ENCODE results near the gene PRSS36. TPM values are rescaled to one million over a fixed set of nuclear protein-coding genes. Genes with fewer than 3 reads are reported as not detected.
"Not testable (repeated sequence)": the region's sequence is repeated elsewhere in the genome, so short reads cannot be mapped to it uniquely, and the experiment has no call there.

PRSS36 gene
- total RNA-seq, result 0.33 and 0.59 TPM in 2 replicates

DNA sequence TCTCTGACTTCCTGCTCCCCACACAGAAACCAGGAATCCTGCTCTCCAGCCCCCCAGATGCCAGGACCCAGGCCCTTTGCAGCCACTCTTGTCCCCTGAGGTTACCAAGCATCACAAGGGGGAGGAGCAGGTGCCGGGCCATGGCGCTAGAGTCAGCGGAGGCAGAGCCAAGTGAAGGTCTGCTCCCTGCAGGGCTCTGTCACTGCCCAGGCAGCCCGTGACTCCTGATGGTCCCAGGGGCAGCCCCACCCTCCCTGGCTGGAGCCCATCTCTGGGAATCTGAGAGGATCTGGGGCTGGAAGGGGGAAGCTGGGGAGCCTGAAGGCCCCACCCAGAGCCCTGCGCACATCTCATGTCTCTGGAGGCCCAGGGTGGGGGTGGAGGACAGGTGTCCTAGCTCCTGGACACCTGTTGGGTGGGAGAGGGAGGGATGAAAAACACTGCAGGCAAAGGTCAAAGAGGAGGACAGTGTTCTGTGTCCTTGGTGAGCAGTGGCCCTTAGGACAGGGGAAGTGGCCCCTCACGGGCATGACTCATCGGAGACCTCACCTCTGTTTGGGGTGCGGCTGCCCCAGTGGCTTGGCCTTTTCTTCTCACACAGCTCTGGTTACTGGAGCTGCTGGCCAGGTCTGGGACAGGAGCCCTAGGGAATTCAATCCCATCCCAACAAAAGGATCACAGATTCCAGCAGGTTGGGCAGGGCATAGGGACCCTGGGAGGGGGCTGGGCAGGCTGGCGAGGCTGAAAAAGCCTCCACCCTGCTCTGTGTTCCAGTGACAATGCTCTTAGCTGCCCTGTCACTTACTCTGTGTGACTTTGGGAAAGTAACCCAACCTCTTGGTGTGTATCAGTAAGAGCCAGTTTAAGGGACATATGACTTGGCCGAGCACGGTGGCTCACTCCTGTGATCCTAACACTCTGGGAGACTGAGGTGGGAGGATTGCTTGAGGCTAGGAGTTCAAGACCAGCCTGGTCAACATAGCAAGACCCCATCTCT lies at the start of gene PRSS36:
Gene PRSS36, minus strand, starts transcription at position 173 of the 997 bp plus-strand sequence. Its CDS starts 31 bp downstream, at position 142.
- Mint-ChIP-seq H3K27me3 (peaks cover 7% of the 10 kb centered on the region), H3K9me3 (no peaks in the 10 kb centered on the region), H3K27ac (no peak within 1 kb of the TSS), H3K36me3 (ENCODE audit: low read depth) (no peaks in the 10 kb centered on the region), H3K4me1 (peaks cover 3% of the 10 kb centered on the region), H3K4me3 (no peak within 1 kb of the TSS)
- DNase-seq, result no peak
- intact Hi-C loops (cut with micrococcal nuclease), result no loop called here

DNA sequence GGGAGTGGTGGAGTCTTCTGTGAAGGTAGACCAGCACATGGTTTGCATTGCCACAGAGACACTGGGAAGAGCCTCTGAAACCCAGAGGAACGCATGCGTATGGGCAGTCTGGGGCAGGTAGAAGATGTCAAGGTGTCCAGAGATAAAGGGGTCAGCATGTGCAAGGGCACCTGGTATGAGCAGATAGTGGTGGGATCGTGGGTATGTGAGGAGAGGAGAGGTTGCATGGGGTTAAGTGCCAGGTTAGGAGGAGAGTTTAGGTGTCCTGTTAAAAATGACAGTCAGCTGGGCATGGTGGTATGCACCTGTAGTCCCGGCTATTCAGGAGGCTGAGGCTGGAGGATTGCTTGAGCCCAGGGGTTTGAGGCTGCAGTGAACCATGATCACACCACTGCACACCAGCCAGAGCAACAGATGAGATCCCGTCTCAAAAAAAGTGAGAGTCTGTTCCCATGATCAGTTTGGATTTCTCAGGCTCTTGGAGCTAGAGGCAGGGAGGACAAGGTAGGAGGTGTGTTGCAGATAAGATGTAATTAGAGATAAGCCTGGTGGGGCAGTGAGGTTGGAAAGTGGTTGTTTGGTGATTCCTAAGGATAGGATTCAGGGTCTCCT lies 49.7 kb upstream of the PRSS36 start:
- no peaks in the 10 kb centered on the region for H3K27me3 Mint-ChIP-seq
- intact Hi-C loops (cut with micrococcal nuclease), result loop anchor here (2.0 to 5.0 kb wide), 2 partner anchors 68 to 187 kb away; no protein-coding TSS in a partner anchor
- H3K4me1 Mint-ChIP-seq, result peaks cover 56% of the 10 kb centered on the region
- no peaks in the 10 kb centered on the region for H3K9me3 Mint-ChIP-seq
- peak overlapping the region; percentile 35 for H3K27ac Mint-ChIP-seq
- peaks cover 32% of the 10 kb centered on the region for H3K36me3 Mint-ChIP-seq (ENCODE audit: low read depth)
- DNase-seq, result no peak
- H3K4me3 Mint-ChIP-seq, result peak overlapping the region; percentile 4

DNA sequence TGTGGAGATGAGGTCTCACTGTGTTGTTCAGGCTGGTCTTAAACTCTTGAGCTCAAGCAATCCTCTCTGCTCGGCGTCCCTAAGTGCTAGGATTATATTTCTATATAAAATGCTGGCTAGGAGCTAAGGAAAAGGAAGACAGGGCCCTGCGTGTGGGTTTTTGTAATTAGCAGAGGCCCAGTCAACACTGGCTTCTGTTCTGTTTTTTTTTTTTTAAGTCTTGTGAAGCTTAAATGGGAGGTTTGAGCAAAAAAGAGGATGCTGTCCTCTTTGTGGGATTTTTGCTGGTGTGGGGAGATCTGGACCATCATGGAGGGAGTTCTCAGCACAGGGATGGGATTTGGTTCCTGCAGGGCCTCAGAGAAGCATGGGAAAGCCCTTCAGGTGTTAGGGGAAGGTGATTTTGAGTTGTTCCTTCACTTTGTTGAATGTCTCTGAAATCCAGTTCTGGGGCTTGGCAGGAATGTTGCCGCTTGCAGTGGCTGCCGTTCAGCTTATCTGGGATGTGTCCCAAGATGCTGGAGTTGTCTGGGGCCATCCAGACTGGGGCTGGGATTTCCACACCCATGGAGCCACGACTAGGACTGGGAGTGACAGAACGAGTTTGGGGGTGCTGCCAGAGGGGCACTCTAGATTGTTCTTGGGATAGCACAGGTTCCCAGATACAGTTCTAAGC lies 48.5 kb upstream of the PRSS36 start:
- peaks cover 40% of the 10 kb centered on the region for H3K36me3 Mint-ChIP-seq (ENCODE audit: low read depth)
- H3K27ac Mint-ChIP-seq, result peak overlapping the region; percentile 10
- intact Hi-C loops (cut with micrococcal nuclease), result no loop called here
- no peaks in the 10 kb centered on the region for H3K27me3 Mint-ChIP-seq
- H3K4me3 Mint-ChIP-seq, result no peak overlapping the region
- DNase-seq, result no peak
- peaks cover 56% of the 10 kb centered on the region for H3K4me1 Mint-ChIP-seq
- H3K9me3 Mint-ChIP-seq, result no peaks in the 10 kb centered on the region

DNA sequence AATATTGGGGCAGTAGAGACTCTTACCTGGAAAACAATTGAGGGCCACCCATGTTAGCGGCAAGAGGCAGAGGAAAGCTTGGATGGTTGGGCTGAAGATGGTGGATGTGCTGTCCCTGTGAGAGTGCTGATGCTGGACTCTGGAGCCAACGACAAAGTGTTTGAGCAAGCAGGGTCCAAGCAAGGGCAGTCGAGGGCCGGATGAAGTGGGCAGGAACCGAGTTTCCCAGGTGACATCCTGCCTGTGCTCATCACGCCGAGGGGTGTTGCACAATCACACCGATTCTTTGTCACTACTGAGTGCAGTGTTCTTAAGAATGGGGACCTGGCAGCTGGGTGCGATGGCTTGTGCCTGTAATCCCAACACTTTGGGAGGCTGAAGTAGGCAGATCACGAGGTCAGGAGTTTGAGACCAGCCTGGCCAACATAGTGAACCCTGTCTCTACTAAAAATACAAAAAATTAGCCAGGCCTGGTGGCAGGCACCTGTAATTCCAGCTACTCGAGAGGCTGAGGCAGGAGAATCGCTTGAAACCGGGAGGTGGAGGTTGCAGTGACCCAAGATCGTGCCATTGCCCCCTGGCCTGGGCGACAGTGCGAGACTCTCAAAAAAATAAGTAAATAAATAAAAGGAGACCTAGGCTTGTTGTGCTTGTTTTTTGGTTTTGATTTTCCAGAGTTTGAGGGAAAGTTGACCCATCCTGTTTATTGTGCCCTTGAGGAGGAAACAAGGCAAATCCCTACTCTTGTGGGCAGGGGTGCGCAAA lies 46.6 kb upstream of the PRSS36 start:
- Mint-ChIP-seq H3K4me1 (peaks cover 57% of the 10 kb centered on the region), H3K4me3 (no peak overlapping the region), H3K9me3 (no peaks in the 10 kb centered on the region), H3K27ac (no peak overlapping the region), H3K36me3 (ENCODE audit: low read depth) (peaks cover 58% of the 10 kb centered on the region), H3K27me3 (no peaks in the 10 kb centered on the region)
- intact Hi-C loops (cut with micrococcal nuclease), result no loop called here
- DNase-seq, result no peak

DNA sequence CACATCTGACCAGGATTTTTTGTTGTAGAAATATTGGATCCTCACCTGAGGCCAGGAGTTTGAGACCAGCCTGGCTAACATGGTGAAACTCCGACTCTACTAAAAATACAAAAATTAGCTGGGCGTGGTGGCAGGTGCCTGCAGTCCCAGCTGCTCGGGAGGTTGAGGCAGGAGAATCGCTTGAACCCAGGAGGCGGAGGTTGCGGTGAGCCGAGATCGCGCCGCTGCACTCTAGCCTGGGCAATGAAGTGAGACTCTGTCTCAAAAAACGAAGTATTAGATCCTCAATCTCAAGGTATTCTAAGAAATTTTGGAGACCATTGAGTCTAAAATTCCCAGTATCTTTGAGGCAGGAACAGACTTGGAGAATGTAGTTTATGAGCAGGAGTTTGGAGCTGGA lies 46.0 kb upstream of the PRSS36 start:
- H3K27me3 Mint-ChIP-seq; intact Hi-C loops (cut with micrococcal nuclease); DNase-seq; H3K9me3 Mint-ChIP-seq; H3K4me3 Mint-ChIP-seq; H3K27ac Mint-ChIP-seq: not testable (repeated sequence)
- H3K4me1 Mint-ChIP-seq, result peaks cover 55% of the 10 kb centered on the region
- peaks cover 61% of the 10 kb centered on the region for H3K36me3 Mint-ChIP-seq (ENCODE audit: low read depth)

DNA sequence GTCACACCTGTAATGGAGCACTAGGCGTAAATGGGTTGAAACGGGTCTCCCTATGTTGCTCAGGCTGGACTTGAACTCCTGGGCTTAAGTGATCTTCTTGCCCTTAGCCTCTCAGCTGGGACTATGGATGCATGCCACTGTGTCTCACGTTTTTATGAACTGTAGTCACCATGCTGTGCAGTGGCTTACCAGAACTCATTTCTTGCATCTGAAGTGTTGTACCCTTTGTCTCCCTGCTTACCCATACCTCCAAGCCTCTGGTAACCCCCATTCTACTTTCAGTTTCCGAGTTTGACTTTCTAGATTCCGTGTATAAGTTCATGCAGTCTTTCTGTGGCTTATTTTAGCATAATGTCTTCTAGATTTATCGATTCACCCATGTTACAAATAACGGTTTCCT lies 45.0 kb upstream of the PRSS36 start:
- Mint-ChIP-seq H3K36me3 (ENCODE audit: low read depth) (peaks cover 69% of the 10 kb centered on the region), H3K27ac (no peak overlapping the region), H3K4me1 (peaks cover 56% of the 10 kb centered on the region), H3K9me3 (no peaks in the 10 kb centered on the region), H3K27me3 (no peaks in the 10 kb centered on the region), H3K4me3 (no peak overlapping the region)
- no peak for DNase-seq
- intact Hi-C loops (cut with micrococcal nuclease), result no loop called here

DNA sequence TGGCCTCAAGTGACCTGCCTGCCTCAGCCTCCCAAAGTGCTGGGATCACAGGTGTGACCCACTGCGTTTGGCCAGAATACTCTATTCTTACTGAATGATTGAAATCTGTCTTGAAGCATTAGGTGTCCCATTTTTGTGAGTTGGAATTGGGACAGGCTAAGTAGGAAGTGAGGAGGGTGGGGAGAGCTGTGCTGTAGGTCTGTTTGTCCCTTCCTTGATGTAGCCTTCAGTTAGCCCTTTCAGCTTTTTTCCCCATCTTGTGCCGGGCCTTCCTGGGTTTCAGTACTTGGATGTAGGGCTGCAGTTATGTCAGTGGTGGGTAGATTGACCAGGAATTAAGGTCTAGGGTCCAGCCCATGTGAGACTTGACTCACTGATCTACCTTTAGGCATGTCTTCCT lies 44.0 kb upstream of the PRSS36 start:
- Mint-ChIP-seq H3K4me3 (no peak overlapping the region), H3K27me3 (no peaks in the 10 kb centered on the region), H3K4me1 (peaks cover 54% of the 10 kb centered on the region), H3K27ac (no peak overlapping the region), H3K36me3 (ENCODE audit: low read depth) (peaks cover 71% of the 10 kb centered on the region), H3K9me3 (no peaks in the 10 kb centered on the region)
- intact Hi-C loops (cut with micrococcal nuclease), result no loop called here
- no peak for DNase-seq

DNA sequence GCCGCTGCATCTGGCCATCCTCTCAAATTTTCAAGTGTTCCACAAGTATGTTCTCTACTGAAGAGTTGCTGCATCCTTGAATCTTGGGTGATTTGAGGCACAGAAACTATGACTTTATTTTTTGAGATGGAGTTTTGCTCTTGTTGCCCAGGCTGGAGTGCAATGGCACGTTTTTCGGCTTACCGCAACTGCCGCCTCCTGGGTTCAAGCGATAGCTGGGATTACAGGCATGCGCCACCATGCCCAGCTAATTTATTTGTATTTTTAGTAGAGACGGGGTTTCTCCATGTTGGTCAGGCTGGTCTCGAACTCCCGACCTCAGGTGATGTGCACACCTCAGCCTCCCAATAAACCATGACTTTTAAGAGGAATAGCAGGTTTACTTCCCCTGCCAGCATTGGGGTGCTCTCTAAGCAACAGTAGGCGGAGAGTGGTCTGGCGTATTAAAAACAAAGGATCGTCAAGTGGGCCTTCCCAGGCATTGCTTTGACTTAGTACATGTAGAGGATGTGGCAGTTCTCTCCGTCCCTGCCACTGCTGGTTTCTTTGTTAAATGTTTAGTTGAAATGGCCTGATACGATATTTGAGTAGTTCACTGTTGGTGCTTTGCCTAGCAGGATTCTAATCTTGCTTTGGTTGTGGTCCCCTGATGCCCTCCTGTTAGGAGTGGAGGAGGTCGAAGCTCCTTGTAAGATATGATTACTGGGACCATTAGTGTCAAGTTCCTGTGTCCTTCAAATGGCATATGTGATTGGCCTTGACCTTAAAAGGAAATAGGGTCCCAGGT lies 43.2 kb upstream of the PRSS36 start:
- H3K36me3 Mint-ChIP-seq (ENCODE audit: low read depth), result peaks cover 77% of the 10 kb centered on the region
- peak overlapping the region; percentile 49 for H3K27ac Mint-ChIP-seq
- H3K27me3 Mint-ChIP-seq, result no peaks in the 10 kb centered on the region
- no peaks in the 10 kb centered on the region for H3K9me3 Mint-ChIP-seq
- H3K4me1 Mint-ChIP-seq, result peaks cover 54% of the 10 kb centered on the region
- intact Hi-C loops (cut with micrococcal nuclease), result no loop called here
- no peak for DNase-seq
- H3K4me3 Mint-ChIP-seq, result no peak overlapping the region

DNA sequence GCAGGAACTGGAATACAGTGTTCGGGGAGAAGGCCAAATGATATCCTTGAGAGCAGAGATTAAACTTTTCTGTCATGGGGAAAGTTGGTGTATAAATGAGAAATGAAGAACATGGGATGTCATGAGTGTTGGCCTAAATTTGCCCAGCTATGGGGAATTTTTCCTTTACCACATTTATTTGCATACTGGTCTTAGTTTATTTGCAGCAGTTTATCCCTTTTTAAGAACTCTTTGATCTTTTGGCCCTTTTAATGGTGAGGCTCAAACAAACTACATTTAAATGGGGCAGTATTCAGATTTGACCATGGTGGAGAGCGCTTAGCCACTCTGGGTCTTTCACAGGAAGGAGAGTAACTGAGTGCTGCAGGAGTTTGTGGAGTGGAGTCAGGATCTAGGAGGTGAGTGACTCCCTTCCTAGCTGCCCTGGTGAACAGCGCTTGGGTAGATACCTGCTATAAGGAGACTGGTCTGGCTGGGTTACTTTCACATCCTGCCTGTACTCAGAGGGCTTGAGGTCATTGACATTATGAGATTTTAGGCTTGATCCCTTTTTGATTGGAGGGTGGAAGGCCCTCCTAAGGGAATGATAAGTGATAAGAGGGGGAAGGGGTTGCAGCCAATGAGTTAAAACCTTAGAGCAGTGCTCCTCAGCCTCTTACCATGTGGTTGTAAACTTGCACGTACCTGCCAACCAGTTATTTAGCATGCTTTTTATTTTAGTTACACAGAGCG lies 42.0 kb upstream of the PRSS36 start:
- Mint-ChIP-seq H3K4me3 (no peak overlapping the region), H3K4me1 (peaks cover 55% of the 10 kb centered on the region), H3K27ac (peak overlapping the region; percentile 13), H3K9me3 (no peaks in the 10 kb centered on the region), H3K36me3 (ENCODE audit: low read depth) (peaks cover 88% of the 10 kb centered on the region), H3K27me3 (no peaks in the 10 kb centered on the region)
- intact Hi-C loops (cut with micrococcal nuclease), result no loop called here
- DNase-seq, result no peak

DNA sequence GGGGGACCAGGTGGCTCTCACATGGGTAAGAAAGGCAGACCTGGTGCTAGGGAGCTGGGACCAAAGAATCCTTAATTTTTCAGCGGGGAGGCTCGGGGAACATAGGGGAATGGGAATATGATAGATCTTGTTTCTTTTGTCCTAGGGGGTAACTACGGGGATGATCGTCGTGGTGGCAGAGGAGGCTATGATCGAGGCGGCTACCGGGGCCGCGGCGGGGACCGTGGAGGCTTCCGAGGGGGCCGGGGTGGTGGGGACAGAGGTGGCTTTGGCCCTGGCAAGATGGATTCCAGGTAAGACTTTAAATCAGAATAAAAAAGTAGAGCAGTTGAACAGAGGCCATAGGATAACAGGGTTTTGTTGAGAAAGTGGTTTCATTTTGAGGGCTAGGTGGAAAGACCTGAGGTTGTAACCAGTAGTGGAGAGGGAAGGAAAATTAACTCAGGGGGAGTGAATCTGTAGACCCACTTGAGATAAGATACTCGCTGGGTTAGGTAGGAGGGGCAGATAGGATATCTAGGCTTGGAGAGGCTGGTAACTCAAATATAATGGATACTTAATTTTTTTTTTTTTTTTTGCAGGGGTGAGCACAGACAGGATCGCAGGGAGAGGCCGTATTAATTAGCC lies 41.1 kb upstream of the PRSS36 start:
- Mint-ChIP-seq H3K27ac (peak overlapping the region; percentile 51), H3K9me3 (no peaks in the 10 kb centered on the region), H3K36me3 (ENCODE audit: low read depth) (peaks cover 88% of the 10 kb centered on the region), H3K4me3 (no peak overlapping the region), H3K27me3 (no peaks in the 10 kb centered on the region), H3K4me1 (peaks cover 60% of the 10 kb centered on the region)
- DNase-seq, result no peak
- intact Hi-C loops (cut with micrococcal nuclease), result no loop called here

DNA sequence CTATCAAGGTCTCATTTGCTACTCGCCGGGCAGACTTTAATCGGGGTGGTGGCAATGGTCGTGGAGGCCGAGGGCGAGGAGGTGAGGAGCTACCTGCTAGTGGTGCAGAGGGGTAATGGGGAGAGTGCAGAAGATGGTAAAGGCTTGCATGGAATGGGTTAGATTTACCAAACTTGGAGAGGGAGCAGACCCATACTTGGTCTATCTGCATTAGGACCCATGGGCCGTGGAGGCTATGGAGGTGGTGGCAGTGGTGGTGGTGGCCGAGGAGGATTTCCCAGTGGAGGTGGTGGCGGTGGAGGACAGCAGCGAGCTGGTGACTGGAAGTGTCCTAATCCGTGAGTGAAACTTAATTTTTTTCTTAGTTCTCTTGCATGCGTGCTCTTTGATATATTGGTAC lies 40.2 kb upstream of the PRSS36 start:
- Mint-ChIP-seq H3K27ac (peak overlapping the region; percentile 63), H3K27me3 (no peaks in the 10 kb centered on the region), H3K4me1 (peaks cover 67% of the 10 kb centered on the region), H3K4me3 (no peak overlapping the region), H3K9me3 (no peaks in the 10 kb centered on the region), H3K36me3 (ENCODE audit: low read depth) (peaks cover 93% of the 10 kb centered on the region)
- DNase-seq, result no peak
- intact Hi-C loops (cut with micrococcal nuclease), result no loop called here

DNA sequence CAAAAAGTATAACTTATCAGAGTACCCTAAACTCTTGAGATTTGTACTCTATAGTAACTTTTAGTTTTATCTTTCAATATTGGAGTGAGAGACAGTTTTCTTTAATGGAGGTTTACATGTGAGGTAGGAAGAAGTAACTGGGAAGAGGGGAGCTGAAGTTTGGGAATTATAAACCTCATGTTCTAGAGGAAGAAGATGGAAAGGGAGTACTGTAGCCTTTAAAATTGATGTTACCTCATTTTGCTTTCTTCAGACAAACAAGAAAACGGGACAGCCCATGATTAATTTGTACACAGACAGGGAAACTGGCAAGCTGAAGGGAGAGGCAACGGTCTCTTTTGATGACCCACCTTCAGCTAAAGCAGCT lies 39.5 kb upstream of the PRSS36 start:
- no peaks in the 10 kb centered on the region for H3K27me3 Mint-ChIP-seq
- intact Hi-C loops (cut with micrococcal nuclease), result no loop called here
- no peak for DNase-seq
- no peak overlapping the region for H3K4me3 Mint-ChIP-seq
- peak overlapping the region; percentile 72 for H3K27ac Mint-ChIP-seq
- H3K9me3 Mint-ChIP-seq, result no peaks in the 10 kb centered on the region
- peaks cover 69% of the 10 kb centered on the region for H3K4me1 Mint-ChIP-seq
- H3K36me3 Mint-ChIP-seq (ENCODE audit: low read depth), result peaks cover 95% of the 10 kb centered on the region
